Central memory CD8-positive, alpha-beta T cell (primary cell): ENCODE results near the gene FBXL17.

Experiments
- ATAC-seq: fragments of 150-1000 bp; cut with Tn5 transposase; replicated peaks from 2 replicates; pipeline ENCODE4 v1.10.0; 2022; ENCODE audit warnings: mild to moderate bottlenecking, moderate FRiP score, moderate number of reproducible peaks; ENCODE audit not compliant: poor library complexity, severe bottlenecking; ENCODE audit errors: extremely low read depth
- DNase-seq, 2 donors: peaks; one replicate each; pipeline ENCODE4 v3.0.0; 2021; ENCODE audit warnings: low spot score in 2 of 2
- H3K27ac Mint-ChIP-seq: one replicate; pipeline ENCODE4 v1.8.0; 2022; ENCODE audit warnings: low read depth, mild to moderate bottlenecking, moderate library complexity, mixed read lengths
- H3K27me3 Mint-ChIP-seq: one replicate; pipeline ENCODE4 v1.8.0; 2022; ENCODE audit warnings: mixed read lengths
- H3K36me3 Mint-ChIP-seq: one replicate; pipeline ENCODE4 v1.8.0; 2022; ENCODE audit warnings: mild to moderate bottlenecking, moderate library complexity, mixed read lengths; ENCODE audit not compliant: insufficient read depth
- H3K4me1 Mint-ChIP-seq: one replicate; pipeline ENCODE4 v1.8.0; 2022; ENCODE audit warnings: mixed read lengths
- H3K4me3 Mint-ChIP-seq: one replicate; pipeline ENCODE4 v1.8.0; 2022; ENCODE audit warnings: mild to moderate bottlenecking, moderate library complexity, mixed read lengths
- H3K9me3 Mint-ChIP-seq: one replicate; pipeline ENCODE4 v1.8.0; 2022; ENCODE audit warnings: mixed read lengths

The FBXL17 gene

DNA sequence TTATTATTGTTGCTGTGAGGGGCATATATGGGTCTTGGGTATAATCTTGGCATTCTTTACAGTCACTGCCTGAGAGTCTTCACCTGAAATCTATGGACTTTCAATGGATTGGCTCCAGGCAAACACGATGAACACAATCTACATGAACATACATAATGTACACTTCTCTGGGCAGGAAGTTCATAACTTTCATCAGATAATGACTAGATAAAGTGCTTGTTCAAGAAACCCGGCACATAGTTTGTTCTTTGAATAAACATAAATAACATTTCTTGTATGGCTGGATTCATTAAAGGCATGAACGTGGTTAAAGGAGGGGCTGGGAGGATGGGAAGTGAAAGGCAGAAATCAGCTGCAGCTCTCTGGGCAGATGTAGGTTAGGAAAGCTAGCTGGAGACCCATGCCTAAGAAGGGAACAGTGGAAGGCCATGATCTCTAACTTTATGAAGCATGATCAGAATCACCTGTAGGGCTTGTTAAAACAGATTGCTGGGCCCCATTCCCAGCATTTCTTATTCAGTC, 404.3 kb downstream of the FBXL17 start:
- no peaks in the 10 kb centered on the region for H3K9me3 Mint-ChIP-seq

DNA sequence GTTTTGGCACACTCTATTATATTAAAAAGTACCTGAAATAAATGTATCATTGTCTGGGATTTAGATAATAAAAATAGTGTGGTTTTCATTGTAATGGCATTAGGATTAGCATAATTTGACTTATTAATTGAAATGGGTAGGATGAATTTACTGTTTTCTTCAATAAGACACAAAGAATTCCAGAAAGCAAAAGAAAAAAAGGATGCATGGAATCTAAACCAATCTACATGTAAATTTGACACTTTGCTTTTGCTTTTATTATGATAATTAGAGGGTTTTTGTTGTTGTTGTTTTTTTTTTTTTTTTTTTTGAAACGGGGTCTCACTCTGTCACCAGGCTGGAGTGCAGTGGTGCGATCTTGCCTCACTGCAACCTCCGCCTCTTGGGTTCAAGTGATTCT, 406.3 kb downstream of the FBXL17 start:
- H3K4me3 Mint-ChIP-seq = no peak overlapping the region
- no peaks in the 10 kb centered on the region for H3K36me3 Mint-ChIP-seq
- H3K27ac Mint-ChIP-seq = no peak overlapping the region
- H3K27me3 Mint-ChIP-seq = no peaks in the 10 kb centered on the region
- peaks cover 14% of the 10 kb centered on the region for H3K4me1 Mint-ChIP-seq
- H3K9me3 Mint-ChIP-seq = no peaks in the 10 kb centered on the region
- ATAC-seq (no peak), DNase-seq (no peak)

More for the DNA sequence above, 404.3 kb downstream of the FBXL17 start:
- no peak for ATAC-seq
- no peaks in the 10 kb centered on the region for H3K27me3 Mint-ChIP-seq
- H3K4me3 Mint-ChIP-seq = no peak overlapping the region
- no peaks in the 10 kb centered on the region for H3K36me3 Mint-ChIP-seq
- peaks cover 27% of the 10 kb centered on the region for H3K4me1 Mint-ChIP-seq
- H3K27ac Mint-ChIP-seq = peak overlapping the region; percentile 25
- DNase-seq = no peak

DNA sequence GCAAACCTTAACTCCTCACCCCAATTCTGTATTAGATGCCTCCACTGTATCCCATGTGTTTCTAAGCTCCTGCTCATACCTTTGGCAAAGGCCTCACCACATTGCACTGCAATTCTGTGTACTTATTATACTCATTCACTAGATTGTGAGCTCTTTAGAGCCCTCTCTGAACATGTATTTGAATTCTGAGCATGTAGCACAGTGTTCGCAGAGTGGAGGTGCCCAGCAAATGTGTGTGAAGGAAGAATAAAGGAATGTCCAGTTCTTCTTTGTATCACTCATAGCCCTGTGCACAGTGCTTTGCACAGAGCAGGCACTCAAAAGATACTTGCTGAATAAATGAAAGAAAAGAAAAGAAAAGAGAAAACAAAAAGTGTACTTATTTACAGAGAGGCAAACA, 410.1 kb downstream of the FBXL17 start:
- DNase-seq = no peak
- H3K4me1 Mint-ChIP-seq = no peaks in the 10 kb centered on the region
- no peaks in the 10 kb centered on the region for H3K9me3 Mint-ChIP-seq
- no peak overlapping the region for H3K27ac Mint-ChIP-seq
- ATAC-seq = no peak
- H3K36me3 Mint-ChIP-seq = no peaks in the 10 kb centered on the region
- H3K4me3 Mint-ChIP-seq = no peak overlapping the region
- H3K27me3 Mint-ChIP-seq = no peaks in the 10 kb centered on the region

DNA sequence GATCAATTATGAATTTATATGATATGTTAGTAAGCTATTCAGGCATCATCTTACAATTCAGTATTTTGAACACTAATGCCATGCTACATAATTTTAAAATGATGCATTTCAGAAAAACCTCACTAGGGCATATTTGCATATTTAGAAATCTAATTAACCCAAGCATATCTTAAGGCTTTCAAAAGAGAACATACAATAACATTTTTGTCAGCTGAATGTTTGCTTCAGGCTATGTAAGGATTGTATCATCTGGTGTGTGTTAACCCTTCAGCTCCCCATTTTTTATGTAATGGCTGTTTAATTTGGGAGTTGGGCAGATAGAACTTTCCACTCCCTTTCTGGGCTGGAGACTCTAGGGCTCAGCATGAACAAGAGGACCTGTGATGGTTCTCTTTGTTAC, 412.1 kb downstream of the FBXL17 start:
- Mint-ChIP-seq H3K4me1 (no peaks in the 10 kb centered on the region), H3K27me3 (no peaks in the 10 kb centered on the region), H3K27ac (no peak overlapping the region), H3K9me3 (no peaks in the 10 kb centered on the region), H3K4me3 (no peak overlapping the region), H3K36me3 (no peaks in the 10 kb centered on the region)
- ATAC-seq (no peak), DNase-seq (no peak)

DNA sequence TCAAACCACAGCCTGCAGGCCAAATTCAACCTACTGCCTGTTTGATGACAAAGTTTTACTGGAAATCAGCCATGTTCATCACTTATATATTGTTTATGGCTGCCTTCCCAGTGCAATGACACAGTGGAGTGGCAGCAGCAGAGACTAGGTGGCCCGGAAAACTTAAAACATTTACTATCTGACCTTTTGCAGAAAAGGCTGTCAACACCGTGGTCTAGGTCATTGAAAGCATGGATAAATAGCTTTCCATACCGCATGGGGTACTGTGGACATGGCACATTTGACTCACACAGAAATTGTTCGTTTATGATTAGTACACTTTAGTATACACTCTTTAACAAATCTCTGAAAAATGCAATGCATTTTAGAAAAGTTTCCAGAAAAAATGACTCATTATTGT, 412.9 kb downstream of the FBXL17 start:
- DNase-seq (no peak), ATAC-seq (no peak)
- Mint-ChIP-seq H3K27ac (no peak overlapping the region), H3K36me3 (no peaks in the 10 kb centered on the region), H3K27me3 (no peaks in the 10 kb centered on the region), H3K4me3 (no peak overlapping the region), H3K9me3 (no peaks in the 10 kb centered on the region), H3K4me1 (no peaks in the 10 kb centered on the region)

DNA sequence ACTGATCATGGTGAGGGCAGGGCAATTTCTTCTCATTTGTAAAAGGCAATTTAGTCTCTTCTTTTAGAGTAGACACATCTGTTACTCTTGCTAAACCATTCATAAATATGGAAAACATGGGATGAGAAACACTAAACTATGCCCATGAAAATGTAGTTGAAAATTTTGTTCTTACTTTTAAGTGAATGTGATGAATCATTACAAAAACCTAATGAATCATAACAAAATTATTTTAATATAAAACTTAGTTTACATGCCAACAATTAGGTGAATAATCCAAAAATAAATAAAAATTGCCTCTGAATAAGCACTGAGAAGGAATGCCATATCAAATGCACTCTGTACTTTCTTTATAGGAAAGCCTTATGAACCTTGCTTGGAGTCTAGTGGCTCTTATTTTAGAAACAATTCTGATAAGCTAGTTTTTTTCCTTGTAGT, 413.5 kb downstream of the FBXL17 start:
- Mint-ChIP-seq H3K4me1 (no peaks in the 10 kb centered on the region), H3K9me3 (no peaks in the 10 kb centered on the region), H3K27me3 (no peaks in the 10 kb centered on the region), H3K27ac (no peak overlapping the region), H3K36me3 (no peaks in the 10 kb centered on the region), H3K4me3 (no peak overlapping the region)
- ATAC-seq (no peak), DNase-seq (no peak)

DNA sequence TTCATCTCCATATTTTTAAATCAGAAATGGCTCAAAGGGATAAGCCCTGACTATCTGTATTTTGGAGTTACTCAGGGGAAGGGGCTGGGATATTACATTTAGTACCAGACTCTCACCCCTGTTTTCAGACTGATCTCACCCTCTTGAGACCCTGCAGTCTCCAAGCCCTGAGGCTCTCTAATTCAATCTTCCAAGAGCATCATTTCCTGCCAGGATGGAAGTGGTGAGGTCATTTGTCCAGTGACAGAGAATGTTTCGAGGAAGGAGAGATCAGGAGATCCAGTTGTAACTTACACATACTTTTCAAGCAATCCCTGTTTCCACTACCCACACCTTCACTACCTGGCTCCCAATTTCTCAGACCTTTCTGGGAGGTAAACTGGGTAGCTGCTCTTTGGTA, 415.7 kb downstream of the FBXL17 start:
- DNase-seq = no peak
- H3K4me3 Mint-ChIP-seq = no peak overlapping the region
- H3K9me3 Mint-ChIP-seq = no peaks in the 10 kb centered on the region
- H3K36me3 Mint-ChIP-seq = no peaks in the 10 kb centered on the region
- no peaks in the 10 kb centered on the region for H3K4me1 Mint-ChIP-seq
- H3K27me3 Mint-ChIP-seq = no peaks in the 10 kb centered on the region
- H3K27ac Mint-ChIP-seq = no peak overlapping the region
- ATAC-seq = no peak

DNA sequence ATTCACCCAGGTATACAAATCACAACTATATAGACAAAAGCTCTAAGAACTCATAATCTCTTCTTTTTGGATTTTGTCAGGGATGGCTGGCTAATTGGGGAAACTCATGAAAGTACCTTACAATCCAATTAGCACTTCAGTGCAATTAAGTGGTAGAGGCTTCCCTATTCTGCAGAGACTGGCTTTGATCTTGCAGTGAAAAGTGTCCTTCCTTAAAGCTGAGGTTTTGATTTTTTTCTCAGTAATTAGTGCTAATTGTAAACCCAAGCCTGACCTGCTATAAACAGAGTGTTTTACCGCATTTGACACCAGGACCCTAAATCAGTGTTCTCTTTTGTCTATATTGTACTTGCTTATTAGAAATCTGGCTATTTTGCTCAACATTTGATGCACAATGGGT, 417.2 kb downstream of the FBXL17 start:
- ATAC-seq (no peak), DNase-seq (no peak)
- Mint-ChIP-seq H3K36me3 (no peaks in the 10 kb centered on the region), H3K4me3 (no peak overlapping the region), H3K27ac (no peak overlapping the region), H3K27me3 (no peaks in the 10 kb centered on the region), H3K9me3 (no peaks in the 10 kb centered on the region), H3K4me1 (no peaks in the 10 kb centered on the region)

DNA sequence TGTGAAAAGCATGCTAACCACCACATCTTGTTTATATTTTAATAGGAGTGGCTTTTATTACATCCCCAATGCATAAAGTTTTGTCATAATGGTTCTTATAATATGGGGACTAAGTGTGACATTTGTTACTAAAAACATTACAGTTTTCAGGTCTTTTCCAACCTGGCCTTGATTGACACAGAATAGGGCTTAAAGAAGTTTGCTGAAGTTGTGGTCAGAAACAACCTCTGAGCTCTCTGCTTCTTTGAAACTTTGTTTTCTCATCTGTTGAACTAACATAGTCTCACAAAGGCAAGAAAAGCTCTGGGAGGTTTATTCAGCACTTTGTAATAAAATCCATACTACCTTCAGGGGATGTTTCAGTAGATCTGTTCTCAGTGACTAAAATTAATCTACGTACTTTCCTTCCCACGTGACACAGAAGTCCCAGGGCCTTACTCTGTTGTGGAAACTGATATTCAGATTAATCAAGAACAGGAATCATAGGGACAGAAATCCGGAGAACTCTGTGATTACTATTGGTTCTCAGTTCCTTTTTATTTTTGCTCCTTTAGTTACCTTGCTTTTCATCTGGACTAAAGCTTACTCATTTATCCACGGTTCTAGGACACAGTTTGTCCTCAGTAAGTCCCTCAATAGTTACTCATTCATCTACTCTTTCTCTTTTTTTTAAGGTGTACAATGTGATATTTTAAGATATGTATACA, 422.2 kb downstream of the FBXL17 start:
- DNase-seq (no peak), ATAC-seq (no peak)
- H3K27me3 Mint-ChIP-seq = no peaks in the 10 kb centered on the region
- no peak overlapping the region for H3K4me3 Mint-ChIP-seq
- no peaks in the 10 kb centered on the region for H3K9me3 Mint-ChIP-seq
- H3K4me1 Mint-ChIP-seq = no peaks in the 10 kb centered on the region
- no peaks in the 10 kb centered on the region for H3K36me3 Mint-ChIP-seq
- peak overlapping the region; percentile 49 for H3K27ac Mint-ChIP-seq

DNA sequence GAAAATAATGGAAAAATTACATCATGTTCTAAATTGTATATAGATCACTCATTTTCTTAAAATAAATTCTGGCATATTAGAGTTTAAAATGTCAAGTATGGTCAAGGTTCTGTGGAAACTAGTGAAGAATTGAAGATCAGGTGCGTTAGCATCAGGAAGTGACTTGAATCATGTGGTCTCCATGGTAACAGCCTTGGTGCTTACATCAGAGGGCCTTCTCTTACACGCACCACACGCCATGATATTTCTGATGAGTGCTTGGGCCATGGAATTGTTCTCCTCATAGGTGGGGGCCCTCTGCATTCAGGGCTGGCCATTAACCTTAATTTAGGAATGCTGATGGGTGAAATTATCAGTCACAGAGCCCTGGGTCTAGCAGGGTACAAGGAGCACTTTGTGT, 423.0 kb downstream of the FBXL17 start:
- H3K4me3 Mint-ChIP-seq = no peak overlapping the region
- ATAC-seq (no peak), DNase-seq (no peak)
- no peaks in the 10 kb centered on the region for H3K27me3 Mint-ChIP-seq
- H3K9me3 Mint-ChIP-seq = no peaks in the 10 kb centered on the region
- no peaks in the 10 kb centered on the region for H3K4me1 Mint-ChIP-seq
- no peaks in the 10 kb centered on the region for H3K36me3 Mint-ChIP-seq
- no peak overlapping the region for H3K27ac Mint-ChIP-seq

DNA sequence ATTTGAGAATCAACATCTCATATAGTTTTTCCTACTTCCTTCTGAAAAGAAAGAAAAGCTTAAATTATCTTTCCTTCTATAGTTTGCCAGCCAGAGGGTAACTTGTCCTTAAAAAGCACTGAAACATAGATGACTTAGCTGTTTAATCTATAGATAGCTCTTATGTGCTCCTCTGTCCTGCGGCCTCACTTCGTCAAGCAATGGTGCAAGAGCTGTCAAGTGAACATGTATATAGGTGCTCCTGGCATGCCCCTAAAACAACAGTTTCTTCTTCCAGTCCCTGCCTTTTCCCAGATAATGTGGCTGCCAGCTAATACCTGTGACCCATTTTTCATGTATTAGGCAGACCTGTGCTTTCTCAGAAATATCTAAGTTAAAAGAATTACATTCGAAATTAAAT, 423.5 kb downstream of the FBXL17 start:
- no peak overlapping the region for H3K27ac Mint-ChIP-seq
- ATAC-seq (no peak), DNase-seq (no peak)
- H3K27me3 Mint-ChIP-seq = no peaks in the 10 kb centered on the region
- no peak overlapping the region for H3K4me3 Mint-ChIP-seq
- H3K36me3 Mint-ChIP-seq = no peaks in the 10 kb centered on the region
- no peaks in the 10 kb centered on the region for H3K9me3 Mint-ChIP-seq
- no peaks in the 10 kb centered on the region for H3K4me1 Mint-ChIP-seq

DNA sequence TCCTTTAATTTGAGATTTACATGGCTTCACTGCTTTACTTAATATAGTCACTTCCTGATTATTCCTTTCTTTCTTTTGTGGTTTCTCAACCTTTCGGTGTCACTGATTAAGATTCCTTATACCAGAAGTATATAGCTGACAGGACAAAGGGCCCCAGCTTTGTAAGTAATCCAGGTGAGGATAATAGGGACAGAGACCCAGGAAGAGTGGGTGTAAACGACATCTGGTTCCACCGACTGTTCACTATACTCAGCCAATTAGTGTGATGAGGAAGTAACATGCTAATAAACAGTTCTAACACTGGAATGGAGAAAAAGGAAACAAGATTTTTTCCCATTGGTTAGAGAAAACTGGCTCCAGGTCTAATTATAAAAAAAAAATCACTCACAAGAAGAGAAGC, 424.8 kb downstream of the FBXL17 start:
- Mint-ChIP-seq H3K27ac (no peak overlapping the region), H3K36me3 (peaks cover 1% of the 10 kb centered on the region), H3K27me3 (no peaks in the 10 kb centered on the region), H3K4me1 (no peaks in the 10 kb centered on the region), H3K4me3 (no peak overlapping the region), H3K9me3 (no peaks in the 10 kb centered on the region)
- no peak for ATAC-seq
- DNase-seq = no peak

DNA sequence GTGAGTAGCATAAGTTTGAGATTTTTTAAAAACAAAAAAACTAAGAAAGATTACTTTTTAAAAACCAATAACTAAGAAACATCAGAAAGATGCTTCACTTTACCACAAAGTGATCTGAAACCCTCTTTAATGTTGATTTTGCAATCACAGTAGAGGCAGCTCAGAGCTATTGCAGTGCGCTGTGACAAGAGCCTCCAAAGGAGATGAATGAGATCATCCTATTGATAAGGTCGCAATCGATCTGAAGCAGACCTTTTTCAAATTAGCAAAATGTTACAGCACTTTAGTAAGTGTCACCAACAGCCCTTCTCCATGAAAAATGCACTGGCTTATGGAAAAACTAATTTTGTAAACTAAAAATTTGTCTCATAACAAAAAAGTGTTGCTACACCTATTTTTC, 426.6 kb downstream of the FBXL17 start:
- no peaks in the 10 kb centered on the region for H3K9me3 Mint-ChIP-seq
- H3K4me3 Mint-ChIP-seq = no peak overlapping the region
- no peak for DNase-seq
- no peak for ATAC-seq
- no peaks in the 10 kb centered on the region for H3K27me3 Mint-ChIP-seq
- H3K27ac Mint-ChIP-seq = no peak overlapping the region
- H3K4me1 Mint-ChIP-seq = no peaks in the 10 kb centered on the region
- peaks cover 2% of the 10 kb centered on the region for H3K36me3 Mint-ChIP-seq
